GM19240 (cell line): ENCODE data around the gene TSPAN18.

Experiments used
- DNase-seq: peaks from one replicate; pipeline ENCODE4 v3.0.0; 2011; ENCODE audit warnings: low spot score; ENCODE audit not compliant: insufficient read length

The TSPAN18 gene

DNA sequence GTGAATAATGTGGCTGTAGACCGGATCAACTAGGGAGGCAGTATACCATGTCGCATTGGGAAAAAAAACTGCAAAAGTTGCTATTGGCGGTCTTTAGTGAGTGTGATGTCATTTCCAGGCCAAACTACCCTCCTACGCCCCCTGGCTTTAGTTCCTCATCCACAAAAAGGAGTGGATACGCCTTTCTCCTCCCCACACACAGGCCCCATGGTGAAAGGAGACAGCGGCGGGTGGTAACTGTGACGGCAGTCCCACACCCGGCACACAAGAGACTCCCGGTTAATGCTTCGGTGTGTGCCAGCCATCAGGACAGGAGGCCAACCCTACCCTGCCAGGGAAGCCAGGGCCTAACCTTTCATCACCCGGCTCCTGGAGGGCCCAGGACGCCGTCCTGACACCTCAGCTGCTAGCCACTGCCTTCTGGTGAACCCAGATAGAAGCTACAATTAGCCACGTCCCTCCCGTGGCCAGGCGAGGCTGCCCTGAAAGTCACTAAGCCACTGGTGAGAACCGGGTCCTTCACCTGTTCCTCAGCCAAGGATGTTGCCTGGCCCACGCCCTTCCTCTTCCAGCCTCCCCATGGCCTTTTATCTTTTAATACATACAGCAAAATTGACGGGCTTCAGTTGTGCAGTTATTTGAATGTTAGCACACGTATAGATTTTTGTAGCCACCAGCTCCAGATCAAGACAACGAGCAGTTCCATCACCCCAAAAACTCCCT is 213.1 kb downstream of the TSPAN18 start:
- DNase-seq = no peak

DNA sequence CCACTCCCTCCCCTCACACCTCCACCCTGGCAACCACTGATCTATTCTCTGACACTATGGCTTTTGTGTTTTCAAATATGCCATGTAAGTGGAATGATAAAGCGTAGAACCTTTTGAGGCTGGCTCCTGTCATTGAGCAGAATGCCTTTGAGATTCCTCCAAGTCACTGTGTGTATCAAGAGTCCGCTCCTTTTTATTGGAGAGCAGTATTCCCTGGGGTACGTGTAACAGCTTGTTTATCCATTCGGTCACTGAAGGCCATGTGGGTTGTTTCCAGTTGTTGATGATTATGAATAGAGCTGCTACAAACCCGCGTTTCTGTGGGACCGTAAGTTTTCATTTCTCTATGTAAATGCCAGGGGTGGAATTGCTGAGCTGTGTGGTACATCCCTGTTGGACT is 213.6 kb downstream of the TSPAN18 start:
- DNase-seq = no peak

DNA sequence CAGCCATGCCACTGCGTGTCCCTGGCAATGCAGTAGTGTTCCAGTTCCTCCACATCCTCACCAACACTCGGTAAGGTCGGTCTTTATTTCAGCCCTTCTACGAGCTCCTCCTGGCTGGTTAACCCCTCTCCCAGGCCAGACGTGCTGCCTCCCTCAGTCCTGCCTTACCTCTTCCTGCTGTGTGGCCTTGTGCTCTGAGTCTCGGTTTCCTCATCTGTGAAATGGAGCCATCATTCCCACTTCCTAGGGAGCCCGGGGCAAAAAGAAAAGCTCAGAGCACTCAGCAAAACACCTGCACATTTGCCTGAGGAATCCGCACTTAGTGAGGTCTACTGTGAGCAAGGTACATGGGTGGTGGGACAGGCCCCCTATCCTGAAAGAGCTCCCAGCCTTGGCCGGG is 214.1 kb downstream of the TSPAN18 start:
- DNase-seq = no peak

DNA sequence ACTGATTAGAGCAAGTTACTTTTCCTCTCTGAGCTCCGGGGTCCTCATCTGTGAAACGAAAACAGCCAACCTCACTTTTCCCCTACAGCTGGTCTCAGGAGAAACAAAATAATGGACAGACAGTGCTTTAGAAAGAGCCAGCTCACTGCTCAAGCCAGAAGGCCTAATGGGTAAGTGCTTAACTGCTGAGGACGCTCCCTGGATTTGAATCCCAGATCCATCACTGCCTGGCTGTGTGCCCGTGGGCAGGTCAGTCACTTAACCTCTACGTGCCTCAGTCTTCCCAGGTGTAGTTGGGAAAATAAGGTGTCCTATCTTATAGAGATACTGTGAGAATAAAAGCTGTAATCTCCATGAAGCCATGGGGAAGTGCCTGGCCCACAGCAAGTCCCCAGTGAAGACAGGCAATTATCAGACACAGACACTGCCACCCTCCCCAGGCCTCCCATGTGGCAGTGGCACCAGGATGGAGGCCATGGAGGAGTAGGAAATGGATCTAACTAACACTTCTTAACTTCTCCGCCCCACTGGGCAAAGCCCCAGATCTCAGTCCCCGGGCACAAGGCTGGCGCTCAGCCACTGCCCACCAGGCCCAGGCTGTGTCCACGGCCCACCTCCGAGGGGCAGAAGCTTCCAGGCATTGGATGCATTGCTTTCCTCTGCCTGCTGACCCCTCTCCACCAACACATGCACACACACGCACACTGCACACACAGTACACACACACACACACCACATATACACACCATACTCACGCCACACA is 214.7 kb downstream of the TSPAN18 start:
- no peak for DNase-seq

DNA sequence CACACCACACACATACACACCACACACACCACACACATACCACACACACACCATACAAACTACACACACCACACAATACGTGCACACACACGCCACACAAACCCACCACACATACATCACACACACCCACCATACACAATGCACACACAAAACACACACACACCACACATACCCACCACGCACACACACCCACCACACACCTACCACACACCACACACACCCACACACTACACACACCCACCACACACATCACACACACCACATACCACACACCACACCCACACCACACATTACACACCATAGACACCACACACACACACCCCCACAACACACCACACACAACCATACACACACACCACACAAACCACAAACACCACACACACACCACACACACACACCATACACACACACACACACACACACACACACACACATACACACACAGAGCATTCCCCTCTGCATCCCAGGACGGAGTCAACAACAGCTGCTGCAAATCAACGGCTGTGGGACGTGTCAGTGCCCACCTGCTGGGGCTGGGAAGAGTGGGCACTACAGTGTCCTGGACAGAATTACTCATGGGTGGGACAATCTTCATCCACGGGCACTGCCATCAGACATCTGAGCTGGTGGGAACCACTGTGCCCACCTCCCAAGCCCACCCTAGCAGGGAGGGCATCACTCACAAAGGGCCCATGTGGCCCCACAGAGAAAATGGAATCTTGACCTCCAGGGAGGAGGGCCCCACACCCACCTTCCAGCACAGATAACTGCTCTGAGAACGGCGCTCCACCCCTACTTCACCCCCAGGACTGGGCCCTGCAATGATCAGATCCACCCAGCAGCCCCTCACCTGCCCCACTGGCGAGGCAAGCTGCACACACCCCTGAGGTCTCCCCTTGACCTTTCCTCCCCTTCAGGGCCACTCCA is 215.5 kb downstream of the TSPAN18 start:
- no peak for DNase-seq

DNA sequence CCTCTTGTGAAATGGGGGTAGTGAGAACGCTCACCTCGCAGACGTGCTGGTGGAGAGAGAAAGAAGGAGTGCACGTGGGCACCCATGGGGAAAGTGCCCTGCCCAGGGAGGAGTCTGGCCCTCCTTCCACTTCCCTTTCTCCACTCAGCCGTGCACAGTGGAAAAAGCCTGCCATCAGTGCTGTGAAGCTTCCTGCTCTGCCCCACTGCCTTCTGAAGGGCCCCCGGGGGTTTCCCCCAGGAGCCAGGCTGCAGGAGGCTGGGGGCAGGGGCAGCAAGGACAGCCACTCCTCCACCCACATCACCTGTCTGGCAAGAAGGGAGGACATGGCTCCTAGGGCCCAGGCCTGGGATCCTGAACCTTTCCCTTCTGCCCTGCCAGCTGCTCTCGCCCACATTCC is 216.4 kb downstream of the TSPAN18 start:
- no peak for DNase-seq

DNA sequence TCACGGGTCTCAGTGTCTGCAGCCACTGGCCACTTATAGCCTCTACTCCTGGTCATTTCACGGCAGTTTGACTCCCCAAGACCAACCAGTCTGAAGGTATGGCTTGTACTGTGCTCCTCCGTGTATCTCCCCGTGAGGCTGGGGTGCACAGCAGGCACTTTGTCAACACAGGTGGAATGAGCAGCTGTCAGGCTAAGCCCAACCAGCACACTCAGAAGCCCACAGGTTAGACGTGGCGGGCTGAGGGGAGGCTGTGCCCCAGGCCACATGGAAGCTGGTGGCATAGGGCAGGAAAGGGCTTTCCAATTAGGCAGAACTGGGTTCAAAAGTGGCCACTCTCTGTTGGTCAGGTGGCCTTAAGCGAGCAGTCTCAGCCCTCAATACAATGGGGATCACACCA is 216.9 kb downstream of the TSPAN18 start:
- DNase-seq = no peak

DNA sequence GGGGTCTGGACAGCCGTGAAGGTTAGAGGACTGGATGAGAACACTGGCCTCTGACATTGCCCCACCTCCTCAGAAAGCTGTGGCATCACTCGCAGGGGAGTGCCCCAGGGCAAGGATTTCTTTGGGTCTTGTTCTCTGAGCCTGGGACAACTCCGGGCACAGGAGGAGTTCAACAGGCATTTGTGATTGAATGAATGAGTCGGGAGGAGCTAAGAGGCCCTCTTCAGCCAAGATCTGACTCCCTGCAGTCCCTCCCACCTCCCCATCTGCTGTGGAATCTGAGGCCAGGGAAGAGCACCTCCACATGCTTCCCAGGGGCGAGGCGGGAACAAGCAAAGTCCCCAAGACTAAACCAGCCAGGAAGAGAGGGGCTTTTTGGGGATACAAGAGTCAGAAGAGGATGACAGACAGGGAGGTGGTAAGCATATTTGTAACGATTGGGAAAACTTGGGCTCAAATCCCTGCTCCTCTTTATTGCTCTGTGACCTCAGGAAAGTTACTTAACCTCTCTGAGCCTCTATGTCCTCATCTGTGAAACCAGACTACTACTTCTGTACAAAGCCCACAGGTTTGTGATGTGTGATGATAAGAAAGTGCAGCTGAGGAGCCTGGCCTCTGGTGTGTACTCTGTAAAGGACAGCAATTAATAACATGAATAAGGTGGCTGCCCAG is 217.6 kb downstream of the TSPAN18 start:
- DNase-seq = no peak

DNA sequence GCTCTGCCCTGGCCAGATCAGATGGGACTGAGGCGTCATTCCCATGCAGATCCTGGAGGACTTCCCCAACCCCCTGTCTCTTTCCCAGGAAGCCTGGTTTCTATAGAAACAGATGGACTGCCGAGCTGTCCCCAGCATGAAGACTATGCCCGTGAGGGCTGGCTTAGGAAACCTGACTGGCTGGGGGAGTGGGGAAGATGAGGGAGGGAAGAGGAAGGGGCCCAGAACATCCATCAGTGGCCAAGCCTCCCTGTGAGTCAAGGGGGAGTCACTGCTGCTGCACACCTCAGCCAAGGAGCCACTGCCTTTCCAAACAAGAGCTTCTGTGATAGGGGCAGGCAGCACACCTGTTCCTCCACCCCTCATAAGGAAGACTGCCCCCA is 218.1 kb downstream of the TSPAN18 start:
- no peak for DNase-seq

DNA sequence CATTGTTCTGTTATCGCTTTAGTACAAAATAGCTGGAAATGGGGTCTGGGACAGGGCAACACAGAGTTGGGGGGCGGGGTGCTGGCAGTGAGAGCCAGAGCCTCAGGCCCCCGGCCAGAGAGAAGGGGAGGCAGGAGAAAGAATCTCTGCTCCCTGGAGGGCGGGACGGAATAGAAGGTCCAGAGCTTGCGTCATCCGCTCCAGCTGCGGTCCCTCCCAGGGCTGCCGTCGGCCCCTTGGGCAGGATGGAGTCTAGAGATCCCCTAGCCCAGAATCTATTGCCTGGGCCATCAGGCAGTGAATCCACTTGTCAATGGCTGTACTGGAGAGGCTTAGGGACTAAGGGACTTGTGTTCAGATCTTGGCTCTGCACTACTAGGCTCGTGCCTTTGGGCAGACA is 218.9 kb downstream of the TSPAN18 start:
- DNase-seq = no peak

DNA sequence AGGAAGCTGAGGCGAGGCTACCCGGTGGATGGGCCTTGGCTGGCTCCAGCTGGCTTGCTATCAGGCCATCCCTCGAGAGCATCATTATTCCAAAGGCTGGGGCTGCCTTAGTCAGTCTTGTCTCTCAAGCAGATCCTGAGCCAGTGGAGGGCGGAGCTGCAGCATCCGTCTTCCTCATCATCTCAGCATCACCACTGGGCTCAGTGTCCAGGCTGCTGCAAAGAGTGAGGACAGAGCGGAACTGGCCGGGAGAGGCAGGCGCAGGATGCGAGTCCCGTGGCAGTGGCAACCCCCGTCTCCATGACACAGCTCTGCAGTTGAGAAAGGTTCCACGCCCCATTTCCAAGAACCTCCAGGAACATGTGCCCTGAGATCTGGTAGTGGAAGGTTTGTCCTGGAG is 219.5 kb downstream of the TSPAN18 start:
- no peak for DNase-seq

DNA sequence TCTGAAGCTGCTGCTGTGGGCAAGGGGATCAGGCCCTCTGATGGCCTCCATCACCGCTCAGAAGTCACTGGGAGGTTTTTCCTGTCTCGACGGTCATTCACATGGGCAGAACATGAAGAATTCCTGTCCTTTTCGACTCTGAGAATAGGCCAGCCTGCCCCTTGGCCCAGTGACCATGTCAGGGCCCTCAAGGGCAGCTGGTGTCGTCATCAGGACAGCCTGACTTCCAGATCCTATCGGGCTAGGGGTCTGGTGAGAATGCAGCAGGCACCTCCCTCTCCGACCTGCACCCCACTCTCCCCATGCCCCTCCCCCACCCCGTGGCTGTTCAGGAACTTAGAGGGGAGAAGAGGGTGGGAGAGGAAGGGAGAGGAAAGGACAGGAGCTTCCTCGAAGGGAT is 220.4 kb downstream of the TSPAN18 start:
- no peak for DNase-seq

DNA sequence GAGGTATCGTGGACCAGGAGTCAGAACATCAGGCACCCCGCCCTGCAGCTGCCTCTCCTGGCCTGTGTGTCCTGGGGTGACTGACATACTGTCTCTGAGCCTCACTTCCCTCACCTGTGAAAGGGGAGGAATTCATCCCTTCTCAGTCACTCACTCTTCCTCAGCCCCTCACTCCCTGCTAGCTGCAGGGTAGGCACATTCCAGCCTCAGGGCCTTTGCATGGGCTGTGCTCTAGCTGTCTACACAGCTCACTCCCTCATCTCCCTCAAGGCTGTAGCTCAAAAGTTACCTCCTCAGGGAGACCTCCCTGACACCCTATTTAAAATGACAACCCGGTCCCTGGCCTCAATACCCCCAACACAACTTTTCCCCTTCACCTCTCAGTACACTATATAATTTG is 221.4 kb downstream of the TSPAN18 start:
- DNase-seq = no peak

DNA sequence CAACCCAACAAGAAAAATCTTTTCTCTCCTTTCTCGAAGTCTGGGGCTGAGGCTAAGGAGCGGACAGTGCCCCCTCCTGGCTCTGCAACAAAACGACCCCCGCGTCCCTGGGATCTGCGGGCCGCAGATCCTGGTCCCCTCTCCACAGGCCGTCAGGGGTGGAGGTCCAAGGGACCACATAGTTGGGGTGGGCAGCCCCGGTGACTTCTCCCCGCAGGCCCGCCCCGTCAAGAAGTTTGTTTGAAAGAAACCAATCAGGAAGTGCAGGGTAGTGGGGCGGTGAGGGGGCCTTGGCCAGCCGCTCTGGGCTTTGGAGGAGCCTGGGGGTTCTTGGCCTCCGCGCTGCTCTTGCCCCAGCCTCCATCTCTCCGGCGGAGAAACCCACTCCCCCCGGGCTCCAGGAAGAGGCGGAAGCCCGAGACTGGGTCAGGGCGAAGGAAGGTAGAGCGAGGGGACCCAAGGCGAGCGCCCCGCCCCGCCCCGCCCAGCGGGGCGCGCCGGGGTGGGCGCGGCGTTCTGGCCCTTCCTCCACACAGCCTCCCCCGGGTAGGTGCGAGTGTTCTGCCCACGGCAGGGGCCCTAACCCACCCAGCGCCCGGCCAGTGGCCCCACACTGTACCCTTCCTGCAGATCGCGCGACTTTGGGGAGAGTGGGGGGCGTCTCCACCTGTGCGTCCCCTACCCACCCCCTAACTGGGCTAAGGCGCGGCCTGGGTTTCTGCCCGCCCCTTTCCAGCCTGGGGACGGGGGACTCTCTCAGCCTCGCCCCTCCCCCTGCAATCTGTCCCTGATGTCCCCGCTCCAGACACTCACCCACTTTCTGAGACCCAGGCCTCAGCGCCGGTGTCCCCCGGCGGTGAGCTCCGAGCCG is 222.6 kb downstream of the TSPAN18 start:
- no peak for DNase-seq

DNA sequence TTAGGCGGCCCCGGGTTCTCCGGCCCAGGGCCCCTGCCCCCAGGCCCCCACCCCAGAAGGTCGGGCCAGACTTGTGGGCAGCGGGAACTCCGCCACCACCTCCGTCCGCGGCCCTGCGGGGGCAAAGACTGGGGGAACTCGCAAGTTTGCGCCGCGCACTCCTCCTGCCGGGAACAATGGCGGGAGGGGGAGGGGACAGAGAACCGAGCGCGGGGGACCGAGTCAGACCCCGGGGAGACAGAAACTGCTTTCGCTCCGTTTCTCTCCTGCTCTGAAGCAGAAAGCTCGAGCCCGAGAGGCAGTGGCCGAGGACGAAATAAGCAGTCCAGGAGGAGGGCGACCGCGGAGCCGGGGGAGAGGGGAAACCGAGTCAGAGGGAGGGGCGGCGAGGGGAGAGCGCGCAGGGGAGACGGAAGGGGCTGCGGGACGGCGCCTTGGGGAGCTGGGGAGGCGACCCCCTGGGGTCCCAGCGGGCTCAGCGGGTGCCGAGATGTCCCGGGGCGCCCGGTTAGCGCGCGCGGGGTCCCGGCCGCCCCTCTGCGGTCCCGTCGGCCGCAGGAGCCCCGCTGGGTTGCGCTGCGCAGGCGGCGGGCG is 223.4 kb downstream of the TSPAN18 start:
- DNase-seq = no peak

DNA sequence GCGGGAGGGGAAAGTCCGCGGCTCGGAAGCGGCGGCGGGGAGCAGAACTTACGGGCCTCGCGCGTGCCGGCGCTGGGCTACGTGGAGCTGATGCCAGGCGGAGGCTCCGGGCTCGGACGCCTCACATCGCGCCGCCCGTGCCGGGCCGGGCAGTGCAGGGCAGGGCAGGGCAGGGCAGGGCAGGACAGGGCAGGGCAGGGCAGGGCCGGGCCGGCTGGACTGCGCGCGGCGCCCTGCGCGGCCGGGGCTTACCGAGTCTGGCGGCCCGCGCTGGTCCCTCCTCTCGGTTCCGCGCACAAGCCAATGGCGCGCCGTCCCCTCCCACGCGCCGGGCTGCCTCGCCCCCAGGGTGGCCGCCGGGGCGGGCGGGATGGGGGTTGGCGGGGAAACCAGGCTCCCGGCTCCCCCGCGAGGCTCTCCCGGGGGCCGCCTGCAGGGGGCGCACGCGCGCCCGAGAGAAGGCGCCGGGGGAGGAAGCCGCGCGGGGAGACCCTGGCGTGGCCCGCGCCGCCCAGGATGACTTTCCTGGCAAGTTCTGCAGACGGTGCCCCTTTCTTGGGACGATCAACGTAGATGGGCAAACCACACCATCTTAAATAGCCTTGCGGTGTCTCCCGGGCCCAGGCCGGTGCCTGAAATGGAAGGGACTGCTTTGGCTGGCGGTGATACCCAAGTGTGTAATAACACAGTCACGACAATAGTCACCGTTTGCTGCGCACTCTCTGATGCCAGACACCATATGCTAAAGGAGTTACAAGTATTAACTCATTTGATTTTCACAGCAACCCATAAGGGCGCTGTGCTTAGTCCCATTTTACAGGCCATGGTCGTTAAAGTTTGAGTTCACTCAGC is 224.1 kb downstream of the TSPAN18 start, which contains the start of gene TP53I11:
TSS of gene TP53I11 (minus strand) at position 259 of the 852 bp plus-strand sequence. CDS start 12,548 bp downstream, outside the sequence.
- DNase-seq = no peak

DNA sequence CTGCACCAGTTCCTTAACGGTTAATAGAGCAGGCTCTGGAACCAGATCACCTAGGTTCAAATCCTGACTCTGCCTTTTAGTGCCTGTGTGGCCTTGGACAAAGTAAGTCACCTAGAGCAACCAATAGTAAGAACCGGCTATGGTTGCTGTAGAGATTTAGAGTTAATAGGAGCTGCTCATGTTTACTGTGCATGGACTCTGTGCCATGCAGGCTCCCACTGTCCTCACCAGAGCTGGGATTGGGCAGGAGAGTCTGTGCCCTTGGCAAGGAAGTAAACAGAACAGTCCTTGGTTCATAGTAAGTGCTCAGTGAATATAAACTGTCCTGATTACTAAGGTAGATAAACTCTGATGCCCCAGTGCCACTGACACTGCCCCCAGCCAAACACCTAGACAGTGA is 225.3 kb downstream of the TSPAN18 start:
- no peak for DNase-seq

DNA sequence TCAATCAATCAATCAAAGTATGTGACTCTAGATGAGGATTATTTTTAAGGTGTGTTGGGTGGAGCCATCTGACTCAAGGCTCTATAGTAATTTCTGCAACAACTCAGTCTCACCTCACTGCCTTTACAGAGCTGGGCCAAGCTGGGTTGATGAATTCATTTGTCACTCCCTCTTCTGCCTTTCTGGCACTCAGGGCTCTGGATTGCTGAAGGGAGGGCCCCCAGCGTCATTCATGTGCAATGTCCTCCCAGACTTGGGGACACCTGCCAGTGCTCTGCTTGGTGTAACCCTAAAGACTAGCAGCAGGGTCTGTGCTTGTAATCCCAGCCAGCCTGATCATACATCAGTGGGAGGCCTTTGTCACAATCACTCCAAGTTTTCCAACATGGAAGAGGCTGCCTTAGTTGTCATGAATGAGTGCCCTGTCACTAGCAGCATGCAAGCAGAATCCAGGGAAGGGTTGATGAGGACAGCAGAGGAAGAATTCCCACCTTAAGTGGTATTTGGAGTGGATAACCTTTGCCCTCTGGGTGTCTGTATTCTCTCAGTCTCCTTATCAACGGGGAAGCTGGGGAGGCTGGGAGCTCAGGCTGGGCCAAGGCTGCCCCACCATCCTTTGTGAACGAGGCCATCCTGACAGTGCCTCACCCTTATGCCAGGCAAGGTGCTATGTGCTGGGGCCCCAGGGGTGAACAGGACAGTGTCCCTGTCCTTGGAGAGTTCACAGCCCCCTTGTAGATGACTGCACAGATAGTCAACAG is 225.9 kb downstream of the TSPAN18 start:
- no peak for DNase-seq
